GM21515 (cell line): ENCODE results near the gene CACNA1C.

Experiments used
- ATAC-seq: cut with Tn5 transposase; IDR thresholded peaks from one replicate; pipeline ENCODE4 v1.9.1; 2021; ENCODE audit not compliant: unreplicated experiment

Gene CACNA1C

DNA sequence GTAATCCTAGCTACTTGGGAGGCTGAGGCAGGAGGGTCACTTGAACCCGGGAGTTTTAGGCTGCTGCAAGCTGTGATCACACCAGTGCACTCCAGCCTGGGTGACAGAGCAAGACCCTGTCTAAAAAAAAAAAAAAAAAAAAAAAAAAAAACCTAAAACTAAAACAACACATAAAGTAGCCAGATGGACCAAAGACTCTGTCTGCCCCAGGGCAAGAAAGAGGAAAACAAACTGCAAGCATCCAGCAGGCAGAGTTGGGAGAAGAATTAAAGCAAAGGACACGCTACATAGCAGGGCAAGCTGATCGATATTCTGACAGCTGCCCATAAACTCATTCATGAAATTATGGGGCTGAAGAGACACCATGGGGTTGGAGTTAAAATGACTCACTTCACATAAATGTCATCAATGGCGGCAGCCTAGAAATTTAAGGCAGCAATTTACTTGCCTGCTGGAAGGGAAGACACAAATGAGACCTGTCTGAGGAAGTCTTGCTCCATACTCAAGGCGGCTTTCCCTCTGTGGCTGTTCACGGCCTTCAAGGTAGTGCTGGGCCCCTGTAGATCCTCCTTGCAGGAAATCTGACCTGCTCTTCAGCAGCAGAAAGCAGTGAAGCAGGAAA, 482.9 kb downstream of the CACNA1C start:
- no peak for ATAC-seq

DNA sequence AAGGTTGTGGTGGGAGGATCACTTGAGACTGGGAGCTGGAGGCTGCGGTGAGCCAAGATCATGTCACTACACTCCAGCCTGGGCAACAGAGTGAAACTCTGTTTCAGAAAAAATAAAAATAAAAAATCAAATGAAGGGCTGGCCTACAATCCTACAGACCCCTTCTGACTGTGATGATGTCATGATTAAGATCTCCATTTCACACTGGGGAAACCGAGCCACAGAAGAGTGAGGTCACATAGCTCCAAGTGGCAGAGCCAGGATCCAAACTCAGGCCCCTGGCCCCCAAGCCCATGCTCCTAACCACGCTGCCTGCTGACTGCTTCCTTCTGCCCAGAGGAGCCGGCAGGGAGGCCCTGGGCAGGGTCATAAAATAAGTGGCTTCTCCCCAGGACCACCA, 483.9 kb downstream of the CACNA1C start:
- no peak for ATAC-seq

DNA sequence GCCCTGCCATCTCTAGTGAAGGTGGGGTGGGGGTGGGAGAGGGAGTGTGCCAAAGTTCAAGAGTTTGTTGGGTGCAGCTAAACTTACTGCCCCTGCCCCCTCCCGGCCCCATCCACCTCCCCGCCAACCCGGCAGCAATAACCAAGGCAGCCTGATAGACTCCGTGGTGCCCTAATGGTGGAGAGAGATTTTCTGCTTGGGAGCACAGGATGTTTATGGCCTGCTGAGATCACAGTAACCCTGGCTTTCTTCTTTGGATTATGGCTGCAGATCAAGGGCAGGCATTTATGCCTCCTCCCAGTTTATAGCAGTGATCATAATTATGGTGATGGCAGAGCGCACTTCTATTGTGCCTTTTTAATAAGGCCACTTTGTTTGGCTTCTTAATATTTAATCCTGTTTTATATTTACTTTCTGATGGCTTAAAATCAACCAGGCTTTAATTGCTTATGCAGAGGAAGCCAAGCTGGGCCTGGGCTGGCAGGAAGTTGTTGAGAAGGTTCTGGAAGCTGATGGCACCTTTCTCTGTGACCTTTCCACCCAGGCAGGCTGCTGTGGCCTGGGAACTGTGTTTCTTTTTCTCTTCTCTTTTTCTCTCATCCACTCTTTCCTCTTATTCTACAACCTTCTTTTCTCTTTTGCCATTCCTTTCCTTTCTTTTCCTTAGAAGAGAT, 485.2 kb downstream of the CACNA1C start:
- no peak for ATAC-seq

DNA sequence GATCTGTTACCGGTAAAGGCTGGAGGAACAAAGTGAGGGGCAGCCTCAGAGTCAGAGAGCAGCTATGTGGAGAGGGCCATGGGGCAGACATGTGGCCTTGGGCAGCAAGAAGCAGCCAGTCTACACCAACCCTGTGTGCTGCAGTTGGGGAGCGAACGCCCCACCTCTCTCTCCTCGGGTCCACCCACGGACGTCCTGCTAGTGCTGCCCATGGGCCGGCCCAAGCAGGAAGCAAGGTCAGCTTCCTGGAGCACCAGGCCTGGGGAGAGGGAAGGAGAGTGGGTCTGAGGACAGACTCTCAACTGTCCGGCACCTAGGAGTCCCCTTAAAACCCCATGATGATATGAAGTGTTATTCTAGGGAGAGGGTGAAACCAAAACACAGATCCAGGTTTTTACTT, 487.2 kb downstream of the CACNA1C start:
- ATAC-seq = no peak

DNA sequence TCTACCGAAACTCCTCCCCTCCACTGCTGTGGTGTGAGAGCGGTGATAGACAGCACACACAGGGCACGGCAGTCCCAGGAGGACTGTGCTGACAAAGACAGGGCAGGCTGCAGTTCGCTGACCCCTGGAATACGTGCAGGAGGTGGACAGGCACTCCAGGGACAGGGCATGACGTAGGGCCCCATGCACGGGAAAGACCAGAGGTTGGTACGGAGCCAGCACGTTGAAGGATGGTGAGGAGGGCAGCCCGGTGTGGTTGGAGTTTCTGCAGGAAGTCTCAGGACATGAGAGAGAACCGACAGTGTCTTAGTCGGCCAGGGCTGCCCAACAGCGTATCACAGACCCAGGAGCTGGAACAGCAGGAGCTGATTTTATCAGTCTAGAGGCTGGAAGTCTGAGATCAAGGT, 487.8 kb downstream of the CACNA1C start:
- ATAC-seq = no peak

DNA sequence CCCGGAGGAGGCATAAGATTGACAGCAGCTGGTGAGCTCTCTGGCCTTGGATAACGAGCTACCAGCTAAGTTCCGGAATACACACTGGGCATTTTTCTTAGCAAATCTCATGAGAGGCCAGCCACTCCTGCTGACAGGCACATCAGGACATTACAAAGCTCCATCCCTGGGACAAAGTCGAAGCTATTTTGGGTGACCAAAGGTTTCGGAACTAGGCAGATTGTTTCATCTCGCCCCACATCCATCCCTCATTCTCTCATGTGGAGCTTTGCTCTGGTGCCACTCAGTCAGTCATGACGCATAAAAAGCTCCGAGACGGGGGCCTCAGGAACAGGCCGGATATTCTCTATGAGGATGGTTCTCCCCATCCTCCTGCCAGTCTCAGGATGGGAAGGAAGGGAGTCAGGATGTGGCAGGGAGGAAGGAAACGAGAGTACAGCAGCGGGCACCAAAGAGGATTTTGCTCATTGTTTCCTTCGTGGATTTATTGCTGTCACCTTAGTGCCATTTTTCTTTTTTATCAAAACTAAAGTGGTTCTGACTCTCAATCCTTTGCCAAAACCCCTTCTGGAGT, 488.9 kb downstream of the CACNA1C start:
- no peak for ATAC-seq

DNA sequence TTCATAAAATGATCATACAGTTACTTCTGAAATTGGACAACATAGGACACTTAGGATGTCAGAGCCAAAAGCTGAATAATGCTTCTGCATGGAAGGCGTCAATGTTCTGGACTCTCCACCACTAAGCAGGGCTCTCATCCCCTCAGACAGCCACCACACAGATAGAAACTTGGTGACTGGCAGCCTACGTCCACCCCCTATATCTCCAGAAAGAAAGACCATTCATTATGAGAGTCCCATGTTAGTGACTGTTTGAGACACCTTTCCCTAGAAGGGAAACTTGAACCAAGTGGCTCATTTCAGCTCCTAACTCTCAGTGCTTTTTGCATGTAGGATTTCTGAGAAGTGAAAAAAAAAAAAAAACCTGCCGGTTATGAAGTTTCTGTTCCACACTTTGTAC, 491.0 kb downstream of the CACNA1C start:
- no peak for ATAC-seq

DNA sequence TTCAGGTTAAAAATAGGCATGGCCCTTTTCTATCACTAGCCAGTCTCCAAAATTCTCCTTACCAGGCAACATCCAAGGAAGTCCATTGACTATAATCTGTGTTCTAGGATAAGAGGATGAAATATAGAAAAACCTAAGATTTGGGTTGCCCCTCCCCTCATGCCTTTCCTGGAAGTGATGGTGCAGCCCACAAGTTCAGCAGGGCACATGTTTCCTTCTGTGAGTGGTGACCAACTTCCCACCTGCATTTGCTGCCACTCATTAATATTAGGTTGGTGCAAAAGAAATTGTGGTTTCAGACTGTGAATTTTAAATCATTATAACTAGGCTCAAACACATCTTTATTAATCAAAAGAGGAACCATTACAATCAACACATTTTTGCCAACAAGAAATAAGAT, 491.4 kb downstream of the CACNA1C start:
- no peak for ATAC-seq

DNA sequence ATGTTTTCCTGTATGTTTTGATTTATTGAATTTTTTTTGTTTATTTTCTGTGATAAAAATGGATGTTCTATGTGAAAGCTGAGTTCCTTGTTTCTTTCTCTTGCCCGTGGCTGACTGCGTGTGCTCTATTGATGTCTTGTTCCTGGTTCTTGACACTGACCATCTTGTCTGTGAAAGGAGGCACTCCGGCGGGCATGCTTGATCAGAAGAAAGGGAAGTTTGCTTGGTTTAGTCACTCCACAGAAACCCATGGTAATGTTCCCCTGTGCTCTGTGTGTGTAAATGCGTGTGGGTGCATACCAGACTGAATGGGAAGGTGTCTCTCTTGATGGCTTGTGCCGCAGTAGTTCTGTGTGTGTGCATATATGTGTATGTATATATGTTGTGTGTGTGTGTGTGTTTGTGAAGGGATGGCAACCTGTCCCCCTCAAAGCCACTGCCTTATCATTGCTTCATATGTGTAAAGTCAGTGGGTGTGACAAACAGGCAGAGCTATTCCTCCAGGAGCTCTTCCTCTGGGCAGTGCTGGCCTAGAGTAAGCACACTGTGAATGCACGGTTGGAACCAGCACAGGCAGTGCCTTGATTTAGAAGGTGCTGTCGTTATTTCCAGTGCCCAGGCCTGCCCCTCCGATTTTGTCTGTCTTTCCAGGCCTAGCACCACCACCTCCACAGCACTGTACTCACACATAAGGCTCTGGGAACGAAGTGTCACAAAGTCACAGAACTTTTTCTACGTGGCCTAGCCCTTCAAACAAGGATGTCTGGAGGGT, 494.7 kb downstream of the CACNA1C start:
- ATAC-seq = no peak

DNA sequence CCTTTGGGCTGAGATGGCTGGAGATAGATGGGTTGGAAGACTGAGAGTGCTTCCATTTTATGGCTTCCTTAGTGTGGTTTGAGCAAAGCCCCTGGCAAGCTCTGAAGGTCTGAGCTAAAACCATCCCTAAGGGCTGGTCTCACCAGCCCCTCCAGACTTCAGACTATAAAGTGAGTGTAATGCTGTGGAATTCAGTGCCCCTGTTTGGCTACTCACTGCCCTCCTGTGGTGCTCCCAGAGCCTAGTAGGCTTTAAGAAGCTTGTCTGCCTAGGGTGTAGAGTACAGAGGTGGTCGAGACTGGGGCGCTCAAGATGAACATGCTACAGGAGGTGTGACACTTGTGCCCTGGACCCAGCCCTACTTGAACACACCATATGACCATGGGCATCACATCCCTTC, 495.3 kb downstream of the CACNA1C start:
- no peak for ATAC-seq

DNA sequence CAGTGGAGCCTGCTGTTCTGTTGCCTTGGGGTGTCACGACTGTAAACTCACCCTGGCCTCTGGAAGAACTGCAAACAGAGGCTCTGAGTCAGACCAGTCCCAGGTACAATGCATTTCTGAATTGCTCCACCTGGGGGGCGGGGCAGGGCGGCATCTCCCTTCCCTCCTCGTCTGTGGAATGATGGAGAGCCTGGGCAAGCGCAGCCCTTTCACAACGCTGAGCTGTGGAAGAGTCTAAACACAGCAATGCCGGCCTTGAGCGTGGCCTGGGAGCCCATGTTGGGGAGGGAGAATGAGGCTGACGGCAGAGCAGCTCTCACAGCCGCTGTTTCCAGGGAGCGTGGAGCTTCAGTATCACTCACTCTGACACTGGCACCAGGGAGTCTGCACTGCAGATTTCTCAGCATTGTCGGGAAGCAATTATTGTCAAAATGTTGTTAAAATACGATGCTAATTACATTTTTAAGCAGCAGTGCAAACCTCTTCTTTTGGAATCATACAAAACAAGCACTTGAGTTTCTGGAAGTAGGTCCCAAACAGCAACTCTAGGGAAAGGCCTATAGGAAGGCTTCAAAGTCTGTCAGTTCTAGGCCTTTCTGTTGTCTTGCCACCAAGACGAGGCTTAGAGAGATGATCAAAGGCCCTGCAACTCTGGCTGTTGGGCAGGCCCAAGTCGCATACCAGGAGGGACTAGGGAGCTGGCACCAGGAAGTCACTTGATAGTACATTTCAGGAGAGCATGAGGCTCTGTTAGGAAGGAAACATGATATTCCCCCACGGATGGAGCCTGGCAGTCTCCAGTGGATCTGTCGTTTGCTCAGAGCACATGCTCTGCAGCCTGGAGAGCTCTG, 498.0 kb downstream of the CACNA1C start:
- ATAC-seq = no peak

DNA sequence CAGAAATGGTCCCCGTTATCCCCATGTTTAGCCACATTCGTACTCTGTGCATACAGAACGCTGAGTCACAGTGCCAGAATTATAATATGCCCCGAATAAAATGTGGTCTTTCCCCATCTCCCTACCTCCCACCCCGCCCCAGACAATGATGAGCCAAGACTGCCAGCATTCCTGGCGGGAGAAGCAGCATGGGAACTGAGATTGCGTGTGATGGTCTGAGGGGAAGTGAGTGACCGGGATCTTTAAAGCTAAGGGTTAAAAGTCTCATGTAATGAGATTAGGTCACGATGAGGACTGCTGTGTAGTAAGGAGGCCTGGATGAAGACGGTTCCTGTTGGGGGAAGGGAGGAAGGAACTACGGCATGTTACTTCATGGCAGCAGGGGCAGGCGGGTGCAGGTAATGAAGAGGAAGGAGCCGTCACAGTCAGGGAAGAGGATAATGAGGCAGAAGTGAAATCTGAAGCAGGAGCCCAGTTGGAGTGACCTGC, 498.7 kb downstream of the CACNA1C start:
- no peak for ATAC-seq

DNA sequence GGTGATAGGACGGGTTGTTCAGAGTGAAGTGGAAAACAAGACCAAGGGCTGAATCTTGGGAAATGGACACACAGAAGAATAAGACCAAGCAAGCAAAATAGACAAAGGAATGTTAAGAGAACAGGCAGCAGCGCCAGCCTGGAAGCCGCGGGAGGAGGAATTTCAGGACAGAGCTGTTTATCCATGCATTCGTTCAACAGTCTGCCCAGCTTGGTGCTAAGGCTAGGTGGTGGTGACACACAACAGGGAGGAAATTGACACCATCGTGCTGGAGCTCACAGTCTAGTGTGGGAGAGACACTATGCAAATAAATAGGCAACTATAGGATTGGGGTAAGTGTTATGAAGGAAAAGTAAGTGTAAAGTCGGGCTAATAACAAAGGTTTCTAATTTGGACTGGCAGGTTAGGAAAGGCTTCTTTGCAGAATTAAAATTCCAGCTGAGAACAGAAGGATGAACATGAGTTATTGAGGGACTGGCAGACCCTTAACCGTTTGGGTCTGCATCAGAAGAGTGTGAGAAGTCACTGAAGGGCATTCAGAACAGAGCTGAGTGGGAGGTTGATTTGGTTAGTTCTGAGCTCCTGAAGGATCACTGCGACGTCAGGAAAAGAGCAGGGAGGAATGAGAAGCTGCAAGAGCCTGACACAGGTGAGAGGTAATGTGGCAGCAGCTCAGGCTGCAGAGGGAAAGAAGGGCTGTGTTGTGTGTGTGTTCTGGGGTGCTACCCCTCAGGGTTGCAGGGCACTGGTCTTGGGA, 499.4 kb downstream of the CACNA1C start:
- ATAC-seq = no peak

DNA sequence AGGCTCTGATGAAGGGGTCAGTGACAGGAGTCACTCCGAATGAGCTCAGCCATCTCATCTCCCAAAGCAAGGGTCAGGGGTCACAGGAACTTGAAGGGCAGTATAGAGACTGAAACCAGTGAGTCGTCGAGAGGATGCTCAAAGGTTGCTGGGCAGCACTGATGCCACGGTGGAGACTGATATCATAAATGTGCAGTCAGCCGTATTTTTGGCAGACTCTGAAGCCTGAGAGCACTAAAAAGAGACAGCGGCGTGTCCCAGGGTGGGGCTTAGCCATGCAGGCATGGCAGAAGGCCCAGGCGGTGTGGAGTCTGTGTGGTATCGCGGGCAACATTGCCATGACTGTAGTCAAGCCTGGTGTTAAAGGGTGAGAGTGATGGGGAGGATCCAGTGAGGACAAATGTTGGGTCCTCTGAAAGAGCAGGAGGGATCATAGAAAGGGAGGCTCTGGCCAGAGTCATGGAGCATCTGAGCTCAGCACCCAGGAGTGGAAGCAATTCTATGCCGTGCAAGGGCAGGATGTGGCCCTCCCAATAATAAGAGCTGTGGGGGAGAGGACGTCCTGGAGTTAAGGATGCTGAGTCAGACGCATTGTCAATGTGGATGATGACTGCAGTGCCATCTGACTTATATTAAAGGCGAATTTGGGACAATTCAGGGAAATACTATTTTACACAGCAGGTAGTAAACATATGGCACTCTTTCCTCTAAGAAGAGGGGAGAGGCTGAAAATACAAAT, 500.8 kb downstream of the CACNA1C start:
- ATAC-seq = no peak

DNA sequence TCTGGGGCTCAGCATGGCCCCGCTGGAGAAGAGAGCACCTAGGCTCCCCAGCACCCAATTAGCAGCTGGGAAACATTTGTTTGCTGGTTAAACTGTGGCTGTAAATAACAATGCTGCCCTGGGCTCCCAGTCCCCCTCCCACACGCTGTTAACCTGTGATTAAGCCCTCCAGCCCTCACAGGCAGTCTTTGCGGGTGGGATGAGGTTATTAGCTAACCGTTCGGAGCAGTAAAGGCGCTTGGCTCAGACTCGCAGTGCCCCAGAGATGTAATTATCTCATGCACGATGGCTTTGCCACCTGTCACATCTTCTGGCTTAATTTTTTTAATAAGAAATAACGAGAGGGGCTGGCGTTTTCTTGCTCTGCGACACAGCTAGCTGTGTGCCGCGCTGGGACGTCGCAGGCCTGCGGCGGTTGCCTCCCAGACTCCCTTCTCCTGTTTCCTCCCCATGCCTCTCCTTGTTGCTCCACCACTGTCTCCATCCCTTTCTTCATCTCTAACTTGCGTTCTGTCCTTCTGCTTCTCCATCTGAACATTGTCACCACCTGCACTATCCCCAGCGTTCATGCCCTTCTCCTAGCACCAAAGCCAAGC, 502.8 kb downstream of the CACNA1C start:
- no peak for ATAC-seq

DNA sequence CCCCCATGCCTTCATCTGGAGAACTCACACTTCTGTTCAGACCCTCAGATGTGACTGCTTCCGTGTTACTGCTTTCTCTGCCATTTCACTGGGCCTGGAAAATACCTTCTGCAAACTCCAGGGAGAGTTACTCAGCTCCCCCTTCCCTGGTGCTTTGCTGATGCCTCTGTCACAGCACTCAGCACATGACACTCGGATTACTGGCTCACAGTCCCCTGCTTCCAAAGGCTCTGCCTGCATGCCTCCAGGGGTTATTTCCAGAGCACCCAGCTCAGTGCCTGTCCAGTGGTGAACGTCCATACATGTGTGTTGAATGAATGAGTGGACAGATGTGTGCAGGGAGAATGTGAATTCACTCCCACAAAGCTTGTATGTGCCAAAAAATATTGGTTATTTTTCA, 504.8 kb downstream of the CACNA1C start:
- no peak for ATAC-seq

DNA sequence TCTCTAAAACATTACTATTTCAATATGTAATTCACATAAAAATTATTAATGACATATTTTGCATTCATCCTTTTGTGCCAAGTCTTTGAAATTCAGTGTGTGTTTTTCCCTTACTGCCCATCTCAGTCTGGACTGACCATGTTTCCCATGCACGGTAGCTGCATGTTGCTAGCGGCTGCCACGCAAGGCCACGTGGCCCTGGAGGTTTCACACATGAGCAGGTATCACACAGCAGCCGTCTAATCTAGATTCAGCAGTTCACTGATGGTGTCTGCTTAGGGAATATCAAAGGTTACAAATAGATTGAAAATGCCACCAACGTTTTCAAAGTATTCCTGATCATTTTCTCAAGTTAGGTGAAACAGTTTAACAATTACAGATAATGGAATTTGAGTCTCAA, 507.1 kb downstream of the CACNA1C start:
- no peak for ATAC-seq

DNA sequence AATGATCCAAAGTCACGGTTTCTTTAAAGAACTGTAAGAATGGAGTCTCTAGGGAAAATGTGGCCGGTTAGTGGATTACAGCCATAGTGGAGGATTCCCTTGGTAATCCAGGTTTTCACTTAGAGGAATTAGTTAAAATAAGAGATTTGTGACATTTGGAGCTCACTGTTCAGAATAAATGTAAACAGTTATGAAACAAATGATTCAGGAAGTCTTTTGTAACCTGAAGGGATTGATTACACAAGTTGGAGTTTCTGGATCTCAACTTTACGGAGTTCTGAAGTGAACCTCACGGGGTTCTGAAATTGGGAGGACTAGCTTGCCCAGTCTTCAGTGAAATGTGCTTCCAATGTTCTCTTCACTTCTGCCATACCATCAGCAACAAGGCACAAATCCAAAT, 507.6 kb downstream of the CACNA1C start:
- no peak for ATAC-seq

DNA sequence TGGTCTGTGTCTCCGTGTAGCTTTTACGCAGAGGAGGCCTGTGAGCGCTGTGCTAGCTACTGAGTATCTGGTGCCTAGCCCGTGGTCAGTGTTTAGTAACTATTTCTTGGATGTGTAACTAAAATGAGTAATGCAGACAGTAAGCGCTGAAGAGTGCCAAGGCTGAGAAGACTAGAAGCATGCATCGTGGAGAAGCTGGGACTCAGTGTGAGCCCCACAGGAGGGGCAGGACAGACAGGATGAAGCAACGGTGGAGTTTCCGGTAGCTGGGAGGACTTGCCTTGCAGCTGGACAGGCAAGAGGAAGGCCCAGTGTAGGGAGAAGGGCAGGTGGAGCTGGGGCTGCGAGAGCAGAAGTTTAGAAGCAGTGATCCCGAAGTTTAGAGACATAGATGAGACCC, 508.6 kb downstream of the CACNA1C start:
- ATAC-seq = no peak
